NCI-H446 treated with DMSO at 0.1 percent for 48 hours (cell line): ENCODE data around the gene AGPAT4.
"Not testable (repeated sequence)": the region's sequence is repeated elsewhere in the genome, so short reads cannot be mapped to it uniquely, and the experiment has no call there.

Experiments
- DNase-seq: peaks from one replicate; lab custom pipeline; 2025; lab: John Stamatoyannopoulos, UW

The AGPAT4 gene

GRCh38 chr6:161227004-161227960, 46.6 kb downstream of the AGPAT4 start:
- DNase-seq = no peak

- DNase-seq = no peak
Observed at GRCh38 chr6:161226009-161226964, 47.6 kb downstream of the AGPAT4 start.

GRCh38 chr6:161225681-161226008, 48.2 kb downstream of the AGPAT4 start:
- no peak for DNase-seq

- not testable (repeated sequence) for DNase-seq
Observed at GRCh38 chr6:161224951-161225680, 48.7 kb downstream of the AGPAT4 start.

- DNase-seq = no peak
Observed at GRCh38 chr6:161223646-161224045, 50.2 kb downstream of the AGPAT4 start.

GRCh38 chr6:161222706-161223234, 51.1 kb downstream of the AGPAT4 start:
- DNase-seq = no peak

- no peak for DNase-seq
Observed at GRCh38 chr6:161220346-161220745, 53.5 kb downstream of the AGPAT4 start.

GRCh38 chr6:161219680-161220079, 54.2 kb downstream of the AGPAT4 start:
- DNase-seq = no peak

- no peak for DNase-seq
Observed at GRCh38 chr6:161218222-161218621, 55.6 kb downstream of the AGPAT4 start.

- no peak for DNase-seq
Observed at GRCh38 chr6:161217628-161218027, 56.2 kb downstream of the AGPAT4 start.

- DNase-seq = no peak
Observed at GRCh38 chr6:161216616-161217205, 57.1 kb downstream of the AGPAT4 start.

- no peak for DNase-seq
Observed at GRCh38 chr6:161215876-161216615, 57.8 kb downstream of the AGPAT4 start.

GRCh38 chr6:161215193-161215592, 58.7 kb downstream of the AGPAT4 start:
- DNase-seq = no peak

GRCh38 chr6:161214722-161215121, 59.1 kb downstream of the AGPAT4 start:
- DNase-seq = no peak

GRCh38 chr6:161212902-161213301, 61.0 kb downstream of the AGPAT4 start:
- DNase-seq = no peak

- DNase-seq = no peak
Observed at GRCh38 chr6:161211380-161212035, 62.4 kb downstream of the AGPAT4 start.

- DNase-seq = no peak
Observed at GRCh38 chr6:161210857-161211256, 63.0 kb downstream of the AGPAT4 start.

GRCh38 chr6:161207200-161207599, 66.7 kb downstream of the AGPAT4 start:
- no peak for DNase-seq

- no peak for DNase-seq
Observed at GRCh38 chr6:161204866-161205557, 68.8 kb downstream of the AGPAT4 start.
